Right cardiac atrium (tissue), 5 donors: ENCODE measurements around the gene KMT2E. TPM values are rescaled to one million over a fixed set of nuclear protein-coding genes. Genes with fewer than 3 reads are reported as not detected.
"Not testable (repeated sequence)": the region's sequence is repeated elsewhere in the genome, so short reads cannot be mapped to it uniquely, and the experiment has no call there.

Experiments
- ATAC-seq, 2 donors: fragments of 200-7000 bp; cut with Tn5 transposase; one replicate each; pipeline versions ENCODE4 v1.8.0 to v1.9.1; 2020; ENCODE audit warnings: moderate library complexity in 2 of 2, mild to moderate bottlenecking in 1 of 2
- DNase-seq, 3 donors: peaks; one replicate each; pipeline ENCODE4 v3.0.0-alpha.2; 2020
- H3K27ac ChIP-seq: one replicate; pipeline ENCODE4 v1.5.1; 2013; ENCODE audit warnings: mild to moderate bottlenecking, low read length, control low read depth, moderate library complexity
- H3K27me3 ChIP-seq: one replicate; pipeline ENCODE4 v1.6.1; 2013; ENCODE audit not compliant: control insufficient read depth, insufficient read depth
- H3K4me1 ChIP-seq: one replicate; pipeline ENCODE4 v1.6.1; 2013; ENCODE audit warnings: low read length; ENCODE audit not compliant: control insufficient read depth, insufficient read depth
- H3K4me3 ChIP-seq: one replicate; pipeline ENCODE4 v1.5.1; 2013; ENCODE audit warnings: low read length, control low read depth
- H3K9me3 ChIP-seq: one replicate; pipeline ENCODE4 v1.6.1; 2013; ENCODE audit warnings: low read length; ENCODE audit not compliant: control insufficient read depth
- whole genome bisulfite sequencing: extraction: QIAGEN DNeasy Blood & Tissue Kit; methylation state at CpG from one replicate; pipeline ENCODE4 v1.1.7; 2013; 5-methylcytosine and 5-hydroxymethylcytosine counted together
- intact Hi-C, 4 donors: fragments of 100-400 bp; cut with DNase I; formaldehyde crosslinking; loops; one replicate each; pipeline versions ENCODE4 v1.11.0 to v1.14.0; 2022 to 2023
- polyA plus RNA-seq: library from polyadenylated mRNA; stranded (reverse); fragments of 200-250 nt; gene quantifications from one replicate; pipeline ENCODE4 v1.2.3, GENCODE V29; 2013
- total RNA-seq, 4 donors: library from RNA; stranded (reverse); fragmentation: NEBNext Ultra II Directional; extraction: Animal tissue kit (Norgen Biotek cat#: 25700); gene quantifications; one replicate each; pipeline ENCODE4 v1.2.1, GENCODE V29; 2021
- donor health status: healthy with polysubstance abuse.
- donor health status: DM: no; HTN: yes; CAD: no.
- donor health status: DM: no; HTN: no; CAD: no.
- donor health status: DM: no; HTN: yes; CAD: no; lungs with severe emphysema.
- donor health status: DM: yes; HTN: yes; CAD: no.

Gene KMT2E
- total and polyA plus RNA-seq, 5 donors, result 17.8 to 73.1 (median 57.2) TPM

- intact Hi-C loops, result loop anchor here in 1 of 4 donors (1.0 kb wide), 1 partner anchor 28 kb away; no protein-coding TSS in a partner anchor
- peak; percentile 95 to 96 for ATAC-seq
- peak overlapping the region; percentile 99 for H3K27ac ChIP-seq
- peak overlapping the region; percentile 82 for H3K4me3 ChIP-seq
- H3K4me1 ChIP-seq, result peaks cover 8% of the 10 kb centered on the region
- H3K9me3 ChIP-seq, result no peaks in the 10 kb centered on the region
- under 1% methylated on average over 62 of the region's 62 CpGs for whole genome bisulfite sequencing
- DNase-seq, result peak; percentile 92 to 96 (median 95)
- H3K27me3 ChIP-seq, result no peaks in the 10 kb centered on the region
These were observed 30.1 kb upstream of the KMT2E start for GRCh38 chr7:104983578-104984539.

GRCh38 chr7:104984585-104985258, 29.3 kb upstream of the KMT2E start:
- H3K27ac ChIP-seq, result peak overlapping the region; percentile 99
- ATAC-seq (no peak), DNase-seq (no peak)
- peak overlapping the region; percentile 82 for H3K4me3 ChIP-seq
- H3K9me3 ChIP-seq, result no peaks in the 10 kb centered on the region
- intact Hi-C loops, result loop anchor here in 1 of 4 donors (1.0 kb wide), 1 partner anchor 28 kb away; no protein-coding TSS in a partner anchor
- WGBS, result 29% methylated on average over 7 of the region's 7 CpGs
- H3K4me1 ChIP-seq, result peaks cover 6% of the 10 kb centered on the region
- no peaks in the 10 kb centered on the region for H3K27me3 ChIP-seq

GRCh38 chr7:104985259-104985617, 28.8 kb upstream of the KMT2E start:
- DNase-seq (no peak), ATAC-seq (no peak)
- Histone ChIP-seq H3K27ac (no peak overlapping the region), H3K4me3 (no peak overlapping the region), H3K27me3 (no peaks in the 10 kb centered on the region), H3K4me1 (peaks cover 6% of the 10 kb centered on the region), H3K9me3 (no peaks in the 10 kb centered on the region)
- intact Hi-C loops, result no loop called here
- 45% methylated on average over 1 of the region's 1 CpG for WGBS

- no peak for ATAC-seq
- 76% methylated on average over 6 of the region's 6 CpGs for WGBS
- no peak for DNase-seq
- Histone ChIP-seq H3K4me1 (peaks cover 9% of the 10 kb centered on the region), H3K4me3 (no peak overlapping the region), H3K27me3 (no peaks in the 10 kb centered on the region), H3K27ac (no peak overlapping the region), H3K9me3 (no peaks in the 10 kb centered on the region)
- intact Hi-C loops, result no loop called here
These were observed 27.3 kb upstream of the KMT2E start for GRCh38 chr7:104986628-104987259.

- H3K4me3 ChIP-seq, H3K9me3 ChIP-seq, H3K27me3 ChIP-seq, H3K27ac ChIP-seq, ATAC-seq, H3K4me1 ChIP-seq, intact Hi-C loops: not testable (repeated sequence)
- DNase-seq, result peak in 1 of 3 donors; percentile 62
- 83% methylated on average over 14 of the region's 14 CpGs for WGBS
These were observed 26.6 kb upstream of the KMT2E start for GRCh38 chr7:104987403-104987802.

- ATAC-seq, result no peak
- H3K4me1 ChIP-seq, result peaks cover 14% of the 10 kb centered on the region
- no peaks in the 10 kb centered on the region for H3K9me3 ChIP-seq
- H3K4me3 ChIP-seq, result no peak overlapping the region
- intact Hi-C loops, result no loop called here
- 96% methylated on average over 7 of the region's 7 CpGs for WGBS
- no peak for DNase-seq
- H3K27me3 ChIP-seq, result no peaks in the 10 kb centered on the region
- H3K27ac ChIP-seq, result peak overlapping the region; percentile 36
These were observed 23.0 kb upstream of the KMT2E start for GRCh38 chr7:104990983-104991382.

GRCh38 chr7:104992306-104992705, 21.7 kb upstream of the KMT2E start:
- Histone ChIP-seq H3K27me3 (no peaks in the 10 kb centered on the region), H3K9me3 (no peaks in the 10 kb centered on the region), H3K27ac (no peak overlapping the region), H3K4me1 (peaks cover 14% of the 10 kb centered on the region), H3K4me3 (no peak overlapping the region)
- 87% methylated on average over 2 of the region's 2 CpGs for WGBS
- intact Hi-C loops, result no loop called here
- no peak for ATAC-seq
- DNase-seq, result no peak

GRCh38 chr7:104993217-104993862, 20.7 kb upstream of the KMT2E start:
- no peak overlapping the region for H3K27ac ChIP-seq
- intact Hi-C loops, result no loop called here
- H3K4me3 ChIP-seq, result no peak overlapping the region
- WGBS, result 70% methylated on average over 2 of the region's 2 CpGs
- ATAC-seq (no peak), DNase-seq (no peak)
- H3K4me1 ChIP-seq, result peaks cover 14% of the 10 kb centered on the region
- H3K9me3 ChIP-seq, result no peaks in the 10 kb centered on the region
- no peaks in the 10 kb centered on the region for H3K27me3 ChIP-seq

GRCh38 chr7:104998040-104998752, 15.8 kb upstream of the KMT2E start:
- DNase-seq, result no peak
- 92% methylated on average over 3 of the region's 3 CpGs for WGBS
- Histone ChIP-seq H3K27me3 (no peaks in the 10 kb centered on the region), H3K4me1 (peaks cover 9% of the 10 kb centered on the region), H3K4me3 (no peak overlapping the region), H3K27ac (no peak overlapping the region), H3K9me3 (no peaks in the 10 kb centered on the region)
- intact Hi-C loops, result no loop called here
- ATAC-seq, result no peak

- H3K9me3 ChIP-seq, result no peaks in the 10 kb centered on the region
- ATAC-seq (no peak), DNase-seq (no peak)
- no peak overlapping the region for H3K4me3 ChIP-seq
- H3K27ac ChIP-seq, result no peak overlapping the region
- H3K4me1 ChIP-seq, result peaks cover 11% of the 10 kb centered on the region
- 39% methylated on average over 4 of the region's 4 CpGs for WGBS
- intact Hi-C loops, result loop anchor here in 1 of 4 donors (10.0 kb wide), 1 partner anchor 1865 kb away; the partner anchor contains the start of gene PIK3CG
- H3K27me3 ChIP-seq, result no peaks in the 10 kb centered on the region
These were observed 13.8 kb upstream of the KMT2E start for GRCh38 chr7:105000200-105000599.
